ENCODE results near the gene DOCK3. TPM values are rescaled to one million over a fixed set of nuclear protein-coding genes. Genes with fewer than 3 reads are reported as not detected.
"Not testable (repeated sequence)": the region's sequence is repeated elsewhere in the genome, so short reads cannot be mapped to it uniquely, and the experiment has no call there.

The DOCK3 gene
- total RNA-seq, 1 experiment from 2014 or later, result 8.3 TPM

DNA sequence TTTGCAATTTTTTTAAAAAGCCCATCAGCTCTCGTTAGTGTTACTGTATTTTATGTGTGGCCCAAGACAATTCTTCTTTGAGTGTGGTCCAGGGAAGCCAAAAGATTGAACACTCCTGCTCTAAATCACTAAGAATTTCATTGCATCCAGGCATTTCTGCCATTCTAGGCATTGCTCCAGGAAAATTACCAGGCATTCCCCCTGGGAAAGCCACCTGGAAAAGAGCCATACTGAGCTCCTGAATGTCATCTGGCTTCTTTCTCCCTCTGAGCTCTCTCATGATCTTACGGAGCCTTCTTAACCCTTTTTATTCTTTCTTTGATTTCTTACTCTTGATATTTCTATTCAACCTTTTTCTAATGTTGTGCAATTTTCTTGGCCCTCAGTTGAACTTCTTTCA is 202.2 kb downstream of the DOCK3 start:
- Histone ChIP-seq H2BK120ac (ENCODE audit: low read depth, low read length, poor library complexity, severe bottlenecking) (no peak overlapping the region), H3K4me1 (ENCODE audit: insufficient read depth, low read length) (peaks cover 4% of the 10 kb centered on the region; the same call in 1 of the 2 replicates), H4K20me1 (ENCODE audit: control insufficient read depth, insufficient read depth, insufficient read length) (peaks cover 3% of the 10 kb centered on the region), H3K56ac (ENCODE audit: insufficient read length, low read depth, low read length) (no peak overlapping the region), H3K79me1 (ENCODE audit: insufficient read depth, low read depth, low read length, poor library complexity, severe bottlenecking) (no peaks in the 10 kb centered on the region), H3K9me3 (ENCODE audit: control insufficient read depth, low read depth, low read length) (no peaks in the 10 kb centered on the region), H3K4me2 (ENCODE audit: insufficient read depth, insufficient read length, low read length) (no peak overlapping the region), H4K8ac (replicated peaks; ENCODE audit: insufficient read length, low read depth, low read length) (no peak overlapping the region), H3K9ac (ENCODE audit: extremely low read depth, insufficient read length, low read length) (no peak overlapping the region), H2BK20ac (ENCODE audit: low read depth, low read length, poor library complexity, severe bottlenecking) (no peak overlapping the region), H3K23me2 (ENCODE audit: insufficient read length, low read depth, low read length, poor library complexity, severe bottlenecking) (no peaks in the 10 kb centered on the region), H4K91ac (ENCODE audit: insufficient read length, low read depth, low read length) (no peak overlapping the region), H3K18ac (ENCODE audit: insufficient read length, low read depth, low read length) (no peak overlapping the region), H3K79me2 (ENCODE audit: insufficient read depth, low read length) (no peaks in the 10 kb centered on the region), H4K5ac (ENCODE audit: insufficient read length, low read depth, low read length) (no peak overlapping the region), H2BK15ac (ENCODE audit: low read depth, low read length) (no peak overlapping the region), H3K27me3 (ENCODE audit: insufficient read depth, low read length) (no peaks in the 10 kb centered on the region), H2AFZ (ENCODE audit: low read length) (no peak overlapping the region), H2BK5ac (ENCODE audit: insufficient read length, low read length) (no peak overlapping the region), H3T11ph (ENCODE audit: low read length) (no peak overlapping the region), H2BK12ac (ENCODE audit: insufficient read length, low read depth, low read length) (no peak overlapping the region), H3K4ac (ENCODE audit: low read depth, low read length) (no peak overlapping the region), H3K23ac (ENCODE audit: insufficient read length, low read depth, low read length) (no peak overlapping the region), H2AK5ac (ENCODE audit: insufficient read length, low read length) (no peak overlapping the region), H3K14ac (ENCODE audit: insufficient read depth, low read length) (no peak overlapping the region), H3K27ac (ENCODE audit: insufficient read length, low read depth, low read length) (no peak overlapping the region)
- Mint-ChIP-seq H3K27me3 (ENCODE audit: low read depth) (no peaks in the 10 kb centered on the region; the same call in 1 of the 2 replicates), H3K9me3 (peaks cover 3 to 4% of the 10 kb centered on the region in 2 experiments; a peak in 3 of 5 replicates), H3K4me3 (no peak overlapping the region), H3K27ac (no peak overlapping the region), H3K4me1 (peaks cover 39% of the 10 kb centered on the region in 2 experiments), H3K36me3 (ENCODE audit: insufficient read depth in 1 of 3, low read depth in 3 of 3) (peaks cover 4 to 17% (median 5%) of the 10 kb centered on the region in 3 experiments; a peak in 4 of 7 replicates)
- no peak for TF ChIP-seq CTCF (conservative IDR thresholded peaks at IDR 0.05)
- no CpG with 5 or more reads among the region's 2 CpGs for WGBS (ENCODE audit: extremely low coverage, insufficient read length, low lambda C conversion rate)
- no peak for DNase-seq

- H4K20me1 ChIP-seq (ENCODE audit: control insufficient read depth, insufficient read depth, insufficient read length); H3K27ac ChIP-seq (ENCODE audit: insufficient read length, low read depth, low read length); H3K14ac ChIP-seq (ENCODE audit: insufficient read depth, low read length); H3K56ac ChIP-seq (ENCODE audit: insufficient read length, low read depth, low read length); DNase-seq; H3K18ac ChIP-seq (ENCODE audit: insufficient read length, low read depth, low read length); H3K27me3 Mint-ChIP-seq (ENCODE audit: low read depth); H2BK120ac ChIP-seq (ENCODE audit: low read depth, low read length, poor library complexity, severe bottlenecking); H3K79me1 ChIP-seq (ENCODE audit: insufficient read depth, low read depth, low read length, poor library complexity, severe bottlenecking); H2BK15ac ChIP-seq (ENCODE audit: low read depth, low read length); H4K8ac ChIP-seq (replicated peaks; ENCODE audit: insufficient read length, low read depth, low read length); H3K4me1 ChIP-seq (ENCODE audit: insufficient read depth, low read length); H2BK20ac ChIP-seq (ENCODE audit: low read depth, low read length, poor library complexity, severe bottlenecking); H3K27ac Mint-ChIP-seq; H3K4ac ChIP-seq (ENCODE audit: low read depth, low read length); H2AK5ac ChIP-seq (ENCODE audit: insufficient read length, low read length); H4K5ac ChIP-seq (ENCODE audit: insufficient read length, low read depth, low read length); H2BK5ac ChIP-seq (ENCODE audit: insufficient read length, low read length); H3K9me3 Mint-ChIP-seq; H3K27me3 ChIP-seq (ENCODE audit: insufficient read depth, low read length); H3K23ac ChIP-seq (ENCODE audit: insufficient read length, low read depth, low read length); H3K4me2 ChIP-seq (ENCODE audit: insufficient read depth, insufficient read length, low read length); H3K79me2 ChIP-seq (ENCODE audit: insufficient read depth, low read length); H4K91ac ChIP-seq (ENCODE audit: insufficient read length, low read depth, low read length); H3T11ph ChIP-seq (ENCODE audit: low read length); H3K9me3 ChIP-seq (ENCODE audit: control insufficient read depth, low read depth, low read length); H3K4me3 Mint-ChIP-seq; H2BK12ac ChIP-seq (ENCODE audit: insufficient read length, low read depth, low read length); H3K23me2 ChIP-seq (ENCODE audit: insufficient read length, low read depth, low read length, poor library complexity, severe bottlenecking); H3K9ac ChIP-seq (ENCODE audit: extremely low read depth, insufficient read length, low read length); H2AFZ ChIP-seq (ENCODE audit: low read length): not testable (repeated sequence)
- peaks cover 26 to 29% of the 10 kb centered on the region in 2 experiments for H3K4me1 Mint-ChIP-seq
- WGBS (ENCODE audit: extremely low coverage, insufficient read length, low lambda C conversion rate), result no CpG with 5 or more reads among the region's 1 CpG
- H3K36me3 Mint-ChIP-seq (ENCODE audit: insufficient read depth in 1 of 3, low read depth in 3 of 3), result peaks cover under 1 to 14% (median 11%) of the 10 kb centered on the region in 3 experiments; a peak in 4 of 7 replicates
Measured at GRCh38 chr3:50882733-50883132, 208.0 kb downstream of the DOCK3 start.

Data from H9 (cell line).